Breast epithelium (tissue), 3 donors: ENCODE results near the gene NOB1.

ENCODE experiments used
- POLR2A ChIP-seq: fragments of 450-650 bp; IDR thresholded peaks from one replicate; pipeline ENCODE4 v1.6.1; 2016; ENCODE audit warnings: antibody characterized with exemption, mild to moderate bottlenecking, moderate library complexity
- POLR2AphosphoS5 ChIP-seq, 3 donors: sonication (generic); formaldehyde crosslinking; IDR thresholded peaks; one replicate each; pipeline ENCODE4 v1.6.1; 2017; ENCODE audit warnings: antibody characterized with exemption in 3 of 3
- TF ChIP-seq, protein P1 (sequence below), 3 donors: fragments of 450-650 bp; IDR thresholded peaks; one replicate each; pipeline ENCODE4 v1.5.1; 2016 to 2017; ENCODE audit warnings: antibody characterized with exemption in 3 of 3, mild to moderate bottlenecking in 3 of 3, moderate library complexity in 3 of 3

GRCh38 chr16:69754143-69754468 lies 620 bp downstream of the NOB1 start:
- TF ChIP-seq, protein P1, sequence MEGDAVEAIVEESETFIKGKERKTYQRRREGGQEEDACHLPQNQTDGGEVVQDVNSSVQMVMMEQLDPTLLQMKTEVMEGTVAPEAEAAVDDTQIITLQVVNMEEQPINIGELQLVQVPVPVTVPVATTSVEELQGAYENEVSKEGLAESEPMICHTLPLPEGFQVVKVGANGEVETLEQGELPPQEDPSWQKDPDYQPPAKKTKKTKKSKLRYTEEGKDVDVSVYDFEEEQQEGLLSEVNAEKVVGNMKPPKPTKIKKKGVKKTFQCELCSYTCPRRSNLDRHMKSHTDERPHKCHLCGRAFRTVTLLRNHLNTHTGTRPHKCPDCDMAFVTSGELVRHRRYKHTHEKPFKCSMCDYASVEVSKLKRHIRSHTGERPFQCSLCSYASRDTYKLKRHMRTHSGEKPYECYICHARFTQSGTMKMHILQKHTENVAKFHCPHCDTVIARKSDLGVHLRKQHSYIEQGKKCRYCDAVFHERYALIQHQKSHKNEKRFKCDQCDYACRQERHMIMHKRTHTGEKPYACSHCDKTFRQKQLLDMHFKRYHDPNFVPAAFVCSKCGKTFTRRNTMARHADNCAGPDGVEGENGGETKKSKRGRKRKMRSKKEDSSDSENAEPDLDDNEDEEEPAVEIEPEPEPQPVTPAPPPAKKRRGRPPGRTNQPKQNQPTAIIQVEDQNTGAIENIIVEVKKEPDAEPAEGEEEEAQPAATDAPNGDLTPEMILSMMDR (IDR thresholded peaks at IDR 0.05): no peak
- TF ChIP-seq POLR2A (no peak), POLR2AphosphoS5 (IDR thresholded peaks at IDR 0.05) (no peak)
